SK-N-MC (cell line): ENCODE data around the gene PITPNC1.
A peak's percentile ranks its signal among the peaks of the same experiment; 100 is the strongest.

Experiments
- DNase-seq: peaks from one replicate; pipeline ENCODE4 v3.0.0-alpha.2; 2011; ENCODE audit warnings: low read depth, low spot score
- H3K27ac ChIP-seq: fragments of 200-600 bp; sonication (generic); 2 replicates; pipeline ENCODE4 v1.5.1; 2016; ENCODE audit warnings: mixed run types
- H3K36me3 ChIP-seq: fragments of 200-600 bp; sonication (generic); 2 replicates; pipeline ENCODE4 v1.6.1; 2017; ENCODE audit warnings: antibody characterized with exemption, low read length, mixed read lengths; ENCODE audit not compliant: insufficient read depth
- H3K4me3 ChIP-seq: fragments of 200-600 bp; sonication (generic); 2 replicates; pipeline ENCODE4 v1.5.1; 2016
- H3K9ac ChIP-seq: fragments of 200-600 bp; sonication (generic); 2 replicates; pipeline ENCODE4 v1.8.0; 2017; ENCODE audit warnings: mixed run types, mixed read lengths; ENCODE audit not compliant: insufficient read length
- H3K9me3 ChIP-seq: fragments of 200-600 bp; sonication (generic); 2 replicates; pipeline ENCODE4 v1.6.1; 2017; ENCODE audit warnings: low read depth, mild to moderate bottlenecking, antibody characterized with exemption, low read length, moderate library complexity, mixed read lengths
- EZH2 ChIP-seq: fragments of 200-600 bp; sonication (generic); IDR thresholded peaks from one replicate; pipeline ENCODE4 v1.6.1; 2017; ENCODE audit warnings: antibody characterized with exemption
- FOXP2 ChIP-seq: optimal IDR thresholded peaks from 2 replicates; pipeline ENCODE3; 2011; ENCODE audit warnings: mild to moderate bottlenecking, moderate library complexity; ENCODE audit not compliant: insufficient read depth; ENCODE audit errors: extremely low read length, control extremely low read depth
- POLR2AphosphoS5 ChIP-seq: IDR thresholded peaks from 2 replicates; pipeline ENCODE4 v1.6.1; 2012; ENCODE audit warnings: mild to moderate bottlenecking, low read depth, low read length, borderline replicate concordance

Gene PITPNC1

GRCh38 chr17:67388986-67389385, 11.9 kb downstream of the PITPNC1 start:
- TF ChIP-seq POLR2AphosphoS5, result no peak
- no peak for TF ChIP-seq EZH2
- TF ChIP-seq FOXP2, result no peak
- no peak overlapping the region for H3K4me3 ChIP-seq

GRCh38 chr17:67390006-67390645, 13.0 kb downstream of the PITPNC1 start:
- DNase-seq, result no peak
- no peak overlapping the region for H3K4me3 ChIP-seq
- no peak for TF ChIP-seq EZH2
- no peak for TF ChIP-seq POLR2AphosphoS5
- no peak for TF ChIP-seq FOXP2
- no peak overlapping the region for H3K27ac ChIP-seq
- no peaks in the 10 kb centered on the region for H3K9me3 ChIP-seq
- H3K9ac ChIP-seq, result no peak overlapping the region
- no peaks in the 10 kb centered on the region for H3K36me3 ChIP-seq

More at GRCh38 chr17:67388986-67389385, 11.9 kb downstream of the PITPNC1 start:
- H3K9me3 ChIP-seq, result no peaks in the 10 kb centered on the region
- H3K27ac ChIP-seq, result no peak overlapping the region
- DNase-seq, result no peak
- no peak overlapping the region for H3K9ac ChIP-seq
- H3K36me3 ChIP-seq, result no peaks in the 10 kb centered on the region

GRCh38 chr17:67390646-67391361, 13.7 kb downstream of the PITPNC1 start:
- TF ChIP-seq EZH2, result no peak
- TF ChIP-seq FOXP2, result no peak
- TF ChIP-seq POLR2AphosphoS5, result no peak
- Histone ChIP-seq H3K27ac (no peak overlapping the region), H3K36me3 (no peaks in the 10 kb centered on the region), H3K9ac (no peak overlapping the region), H3K4me3 (no peak overlapping the region), H3K9me3 (no peaks in the 10 kb centered on the region)
- DNase-seq, result no peak

- H3K9me3 ChIP-seq, result no peaks in the 10 kb centered on the region
- H3K36me3 ChIP-seq, result no peaks in the 10 kb centered on the region
- no peak for DNase-seq
- H3K27ac ChIP-seq, result no peak overlapping the region
- TF ChIP-seq EZH2 (no peak), FOXP2 (no peak), POLR2AphosphoS5 (no peak)
- H3K4me3 ChIP-seq, result no peak overlapping the region
- H3K9ac ChIP-seq, result no peak overlapping the region
These were observed 15.0 kb downstream of the PITPNC1 start for GRCh38 chr17:67392111-67392510.

- no peak overlapping the region for H3K27ac ChIP-seq
- no peak overlapping the region for H3K9ac ChIP-seq
- TF ChIP-seq FOXP2 (no peak), POLR2AphosphoS5 (no peak), EZH2 (no peak)
- H3K9me3 ChIP-seq, result no peaks in the 10 kb centered on the region
- DNase-seq, result no peak
- no peak overlapping the region for H3K4me3 ChIP-seq
- no peaks in the 10 kb centered on the region for H3K36me3 ChIP-seq
These were observed 16.8 kb downstream of the PITPNC1 start for GRCh38 chr17:67393809-67394397.

- Histone ChIP-seq H3K27ac (peak overlapping the region; percentile 13; the same call in 1 of the 2 replicates), H3K36me3 (no peaks in the 10 kb centered on the region), H3K9me3 (no peaks in the 10 kb centered on the region), H3K4me3 (no peak overlapping the region), H3K9ac (no peak overlapping the region)
- DNase-seq, result no peak
- no peak for TF ChIP-seq POLR2AphosphoS5
- TF ChIP-seq FOXP2, result no peak
- no peak for TF ChIP-seq EZH2
These were observed 22.6 kb downstream of the PITPNC1 start for GRCh38 chr17:67399676-67400075.

GRCh38 chr17:67400193-67400592, 23.1 kb downstream of the PITPNC1 start:
- no peaks in the 10 kb centered on the region for H3K9me3 ChIP-seq
- H3K9ac ChIP-seq, result no peak overlapping the region
- peak overlapping the region; percentile 59 for H3K4me3 ChIP-seq
- TF ChIP-seq POLR2AphosphoS5, result no peak
- H3K27ac ChIP-seq, result peak overlapping the region; percentile 81
- DNase-seq, result peak; percentile 39
- no peaks in the 10 kb centered on the region for H3K36me3 ChIP-seq

GRCh38 chr17:67401106-67401505, 24.0 kb downstream of the PITPNC1 start:
- H3K27ac ChIP-seq, result no peak overlapping the region
- TF ChIP-seq FOXP2, result no peak
- TF ChIP-seq POLR2AphosphoS5, result no peak
- TF ChIP-seq EZH2, result no peak
- no peak for DNase-seq
- no peaks in the 10 kb centered on the region for H3K9me3 ChIP-seq
- H3K4me3 ChIP-seq, result no peak overlapping the region
- H3K36me3 ChIP-seq, result no peaks in the 10 kb centered on the region
- no peak overlapping the region for H3K9ac ChIP-seq
